Ectodermal cell (in vitro differentiated cells): ENCODE results near the gene HSPA9.

Experiments used
- H3K27ac ChIP-seq: 2 replicates; pipeline ENCODE4 v1.7.0; 2013; ENCODE audit warnings: mild to moderate bottlenecking, low read depth, low read length; ENCODE audit not compliant: insufficient read depth, poor library complexity, severe bottlenecking
- H3K27me3 ChIP-seq: 2 replicates; pipeline ENCODE4 v1.7.0; 2013; ENCODE audit warnings: mild to moderate bottlenecking, low read length; ENCODE audit not compliant: insufficient read depth, control insufficient read depth, poor library complexity, severe bottlenecking
- H3K36me3 ChIP-seq: one replicate; pipeline ENCODE4 v1.7.0; 2013; ENCODE audit warnings: low read length; ENCODE audit not compliant: control insufficient read depth, insufficient read depth
- H3K4me1 ChIP-seq: one replicate; pipeline ENCODE4 v1.7.0; 2013; ENCODE audit warnings: low read length; ENCODE audit not compliant: control insufficient read depth, insufficient read depth
- H3K4me3 ChIP-seq: 2 replicates; pipeline ENCODE4 v1.7.0; 2013; ENCODE audit warnings: low read depth, low read length, control low read depth; ENCODE audit not compliant: insufficient read depth
- H3K9me3 ChIP-seq: 2 replicates; pipeline ENCODE4 v1.7.0; 2013; ENCODE audit warnings: mild to moderate bottlenecking, low read length, moderate library complexity; ENCODE audit not compliant: control insufficient read depth
- WGBS, 2 experiments: methylation state at CpG; one replicate each; pipeline ENCODE4 v1.1.7; 2013; ENCODE audit warnings: missing lambda C conversion rate in 2 of 2; 5-methylcytosine and 5-hydroxymethylcytosine counted together

The HSPA9 gene

GRCh38 chr5:138574744-138575193 is 432 bp downstream of the HSPA9 start:
- 0 to 1% methylated on average over 18 of the region's 18 CpGs for WGBS, 2 experiments
- Histone ChIP-seq H3K9me3 (no peaks in the 10 kb centered on the region), H3K27ac (peak overlapping the region; percentile 100), H3K27me3 (no peaks in the 10 kb centered on the region), H3K36me3 (peaks cover 32% of the 10 kb centered on the region), H3K4me1 (peaks cover 5% of the 10 kb centered on the region), H3K4me3 (peak overlapping the region; percentile 59)

GRCh38 chr5:138573949-138574670 is 1.1 kb downstream of the HSPA9 start:
- WGBS, 2 experiments, result 38 to 46% methylated on average over 5 to 9 of the region's 9 CpGs
- Histone ChIP-seq H3K4me1 (peaks cover 5% of the 10 kb centered on the region), H3K36me3 (peaks cover 38% of the 10 kb centered on the region), H3K27ac (peak overlapping the region; percentile 100), H3K9me3 (no peaks in the 10 kb centered on the region), H3K27me3 (no peaks in the 10 kb centered on the region), H3K4me3 (peak overlapping the region; percentile 59)

GRCh38 chr5:138573223-138573622 is 2.0 kb downstream of the HSPA9 start:
- no peak overlapping the region for H3K27ac ChIP-seq
- peaks cover 46% of the 10 kb centered on the region for H3K36me3 ChIP-seq
- no peaks in the 10 kb centered on the region for H3K9me3 ChIP-seq
- no peak overlapping the region for H3K4me3 ChIP-seq
- no peaks in the 10 kb centered on the region for H3K27me3 ChIP-seq
- WGBS, 2 experiments, result 90 to 91% methylated on average over 8 of the region's 8 CpGs
- peaks cover 5% of the 10 kb centered on the region for H3K4me1 ChIP-seq

- H3K4me1 ChIP-seq, result peaks cover 5% of the 10 kb centered on the region
- peaks cover 69% of the 10 kb centered on the region for H3K36me3 ChIP-seq
- H3K4me3 ChIP-seq, result no peak overlapping the region
- no peaks in the 10 kb centered on the region for H3K9me3 ChIP-seq
- no peaks in the 10 kb centered on the region for H3K27me3 ChIP-seq
- H3K27ac ChIP-seq, result no peak overlapping the region
- 94 to 97% methylated on average over 9 of the region's 9 CpGs for WGBS, 2 experiments
These were observed 4.3 kb downstream of the HSPA9 start for GRCh38 chr5:138570871-138571270.

- WGBS, 2 experiments, result 95 to 96% methylated on average over 7 of the region's 7 CpGs
- H3K27ac ChIP-seq, result no peak overlapping the region
- peaks cover 79% of the 10 kb centered on the region for H3K36me3 ChIP-seq
These were observed 5.4 kb downstream of the HSPA9 start for GRCh38 chr5:138569782-138570181.

GRCh38 chr5:138568061-138568824 is 7.0 kb downstream of the HSPA9 start:
- Histone ChIP-seq H3K27ac (no peak overlapping the region), H3K4me3 (no peak overlapping the region), H3K36me3 (peaks cover 79% of the 10 kb centered on the region), H3K27me3 (no peaks in the 10 kb centered on the region), H3K9me3 (no peaks in the 10 kb centered on the region), H3K4me1 (no peaks in the 10 kb centered on the region)
- 92 to 94% methylated on average over 16 of the region's 16 CpGs for WGBS, 2 experiments

More at GRCh38 chr5:138569782-138570181, 5.4 kb downstream of the HSPA9 start:
- Histone ChIP-seq H3K27me3 (no peaks in the 10 kb centered on the region), H3K9me3 (no peaks in the 10 kb centered on the region), H3K4me3 (no peak overlapping the region), H3K4me1 (peaks cover 5% of the 10 kb centered on the region)

GRCh38 chr5:138566792-138567191 is 8.4 kb downstream of the HSPA9 start:
- peaks cover 75% of the 10 kb centered on the region for H3K36me3 ChIP-seq

GRCh38 chr5:138565100-138565821 is 9.9 kb downstream of the HSPA9 start:
- Histone ChIP-seq H3K4me1 (no peaks in the 10 kb centered on the region), H3K36me3 (peaks cover 69% of the 10 kb centered on the region), H3K27me3 (no peaks in the 10 kb centered on the region), H3K27ac (no peak overlapping the region), H3K9me3 (no peaks in the 10 kb centered on the region), H3K4me3 (no peak overlapping the region)
- 95 to 96% methylated on average over 6 to 7 of the region's 7 CpGs for WGBS, 2 experiments

More at GRCh38 chr5:138566792-138567191, 8.4 kb downstream of the HSPA9 start:
- H3K9me3 ChIP-seq, result no peaks in the 10 kb centered on the region
- WGBS, 2 experiments, result 74 to 75% methylated on average over 3 of the region's 3 CpGs
- no peak overlapping the region for H3K4me3 ChIP-seq
- H3K4me1 ChIP-seq, result no peaks in the 10 kb centered on the region
- no peak overlapping the region for H3K27ac ChIP-seq
- H3K27me3 ChIP-seq, result no peaks in the 10 kb centered on the region

GRCh38 chr5:138564242-138564641 is 11.0 kb downstream of the HSPA9 start:
- H3K9me3 ChIP-seq, result no peaks in the 10 kb centered on the region
- no peaks in the 10 kb centered on the region for H3K27me3 ChIP-seq
- H3K36me3 ChIP-seq, result peaks cover 67% of the 10 kb centered on the region
- no peaks in the 10 kb centered on the region for H3K4me1 ChIP-seq
- 89 to 91% methylated on average over 9 of the region's 9 CpGs for WGBS, 2 experiments
- no peak overlapping the region for H3K27ac ChIP-seq
- H3K4me3 ChIP-seq, result no peak overlapping the region
